AG04450 (cell line): ENCODE measurements around the gene NFIL3. TPM values are rescaled to one million over a fixed set of nuclear protein-coding genes. Genes with fewer than 3 reads are reported as not detected.
"Not testable (repeated sequence)": the region's sequence is repeated elsewhere in the genome, so short reads cannot be mapped to it uniquely, and the experiment has no call there.

Experiments used
- CTCF ChIA-PET: fragments of 300-600, 350-600 bp; formaldehyde crosslinking; extraction: SDS; loops from one replicate; lab custom pipeline; 2022; ENCODE audit warnings: antibody characterized with exemption, inconsistent platforms; lab: Charles Lee
- POLR2A ChIA-PET: fragments of 350-600 bp; formaldehyde crosslinking; extraction: SDS; loops from one replicate; lab custom pipeline; 2021; ENCODE audit warnings: antibody characterized with exemption, inconsistent platforms; lab: Yijun Ruan, JAX
- DNase-seq: peaks from one replicate; pipeline ENCODE4 v3.0.0-alpha.2; 2011; ENCODE audit warnings: low read depth, low spot score
- H3K27ac ChIP-seq: one replicate; pipeline ENCODE4 v1.5.1; 2012; ENCODE audit warnings: low read depth, low read length, control low read depth
- H3K27me3 ChIP-seq: one replicate; pipeline ENCODE4 v1.6.0; 2012; ENCODE audit warnings: low read length; ENCODE audit not compliant: control insufficient read depth, insufficient read depth
- H3K4me3 ChIP-seq: 2 replicates; pipeline ENCODE4 v1.5.1; 2011; ENCODE audit warnings: mild to moderate bottlenecking, low read depth, low read length, control low read depth
- H3K9me3 ChIP-seq: 2 replicates; pipeline ENCODE4 v1.5.1; 2012; ENCODE audit warnings: low read length; ENCODE audit not compliant: control insufficient read depth, insufficient read depth
- CTCF ChIP-seq: IDR thresholded peaks from 2 replicates; pipeline ENCODE4 v1.5.1; 2011; ENCODE audit warnings: low read depth, low read length, control low read depth, inconsistent platforms
- polyA plus RNA-seq: library from polyadenylated mRNA; depleted of rRNA; stranded (reverse); fragments of >200 nt; gene quantifications from 2 replicates; pipeline ENCODE4 v1.2.3, GENCODE V29; 2011

NFIL3 gene
- polyA plus RNA-seq, 1 experiment: 30.3 TPM

GRCh38 chr9:91379426-91379825 lies 44.2 kb downstream of the NFIL3 start:
- no peak for TF ChIP-seq CTCF
- peaks cover 3% of the 10 kb centered on the region; the same call in 1 of the 2 replicates for H3K9me3 ChIP-seq
- POLR2A ChIA-PET: no interaction called here
- DNase-seq: no peak
- H3K27me3 ChIP-seq: no peaks in the 10 kb centered on the region
- CTCF ChIA-PET: no interaction called here
- no peak overlapping the region for H3K4me3 ChIP-seq
- no peak overlapping the region for H3K27ac ChIP-seq

DNA sequence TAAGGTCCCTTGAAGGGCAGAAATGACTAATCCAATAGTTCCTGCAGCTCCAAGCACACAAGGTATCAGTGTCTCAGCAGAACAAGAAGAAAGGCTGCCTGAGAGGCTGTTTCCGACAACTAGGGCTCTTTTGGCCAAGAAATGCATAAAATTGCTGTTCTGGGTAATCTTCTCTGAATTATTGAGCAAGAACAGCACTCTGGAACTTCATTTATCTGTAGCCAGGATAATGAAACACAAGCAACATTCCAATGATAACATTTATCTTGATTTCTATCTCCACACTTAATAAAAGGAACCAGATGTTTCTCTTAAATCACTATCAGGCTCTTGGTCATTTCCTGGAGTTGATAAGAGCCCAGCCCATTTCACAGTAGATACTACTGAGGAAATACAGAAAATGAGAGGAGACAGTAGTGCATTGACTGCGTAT lies 44.9 kb downstream of the NFIL3 start:
- H3K9me3 ChIP-seq: peaks cover 3% of the 10 kb centered on the region; the same call in 1 of the 2 replicates
- no peak for TF ChIP-seq CTCF
- peak overlapping the region; percentile 42 for H3K27ac ChIP-seq
- H3K4me3 ChIP-seq: no peak overlapping the region
- ChIA-PET POLR2A (no interaction called here), CTCF (no interaction called here)
- H3K27me3 ChIP-seq: no peaks in the 10 kb centered on the region
- no peak for DNase-seq

GRCh38 chr9:91378054-91378453 lies 45.6 kb downstream of the NFIL3 start:
- H3K4me3 ChIP-seq, H3K27me3 ChIP-seq, POLR2A ChIA-PET, H3K9me3 ChIP-seq, CTCF ChIA-PET, H3K27ac ChIP-seq, DNase-seq: not testable (repeated sequence)

- peaks cover 3% of the 10 kb centered on the region; the same call in 1 of the 2 replicates for H3K9me3 ChIP-seq
- no peak for TF ChIP-seq CTCF
- CTCF ChIA-PET: no interaction called here
- POLR2A ChIA-PET: no interaction called here
- H3K27ac ChIP-seq: no peak overlapping the region
- DNase-seq: no peak
- H3K27me3 ChIP-seq: no peaks in the 10 kb centered on the region
- no peak overlapping the region for H3K4me3 ChIP-seq
Measured at GRCh38 chr9:91376239-91376638, 47.4 kb downstream of the NFIL3 start.

- POLR2A ChIA-PET: interaction anchor here (1.3 kb wide), 1 partner anchor 9 kb away, joined by 3 read pairs; no protein-coding TSS in a partner anchor
- TF ChIP-seq CTCF: no peak
- CTCF ChIA-PET: interaction anchor here (0.6 kb wide), 1 partner anchor 46 kb away, joined by 4 read pairs; no protein-coding TSS in a partner anchor
- Histone ChIP-seq H3K27me3 (no peaks in the 10 kb centered on the region), H3K9me3 (peaks cover 3% of the 10 kb centered on the region; the same call in 1 of the 2 replicates), H3K4me3 (no peak overlapping the region), H3K27ac (peak overlapping the region; percentile 47)
- DNase-seq: peak; percentile 68
Measured at GRCh38 chr9:91374939-91375338, 48.7 kb downstream of the NFIL3 start.
